Muscle of leg (tissue), 11 donors: ENCODE measurements around the gene ALPK3. TPM values are rescaled to one million over a fixed set of nuclear protein-coding genes. Genes with fewer than 3 reads are reported as not detected.

Source experiments
- DNase-seq: peaks from one replicate; pipeline ENCODE4 v3.0.0; 2013
- H3K27ac ChIP-seq: one replicate; pipeline ENCODE4 v1.5.1; 2013; ENCODE audit warnings: mild to moderate bottlenecking, low read length, control low read depth
- H3K27me3 ChIP-seq: one replicate; pipeline ENCODE4 v1.6.1; 2013; ENCODE audit warnings: low read length; ENCODE audit not compliant: control insufficient read depth, insufficient read depth
- H3K36me3 ChIP-seq: one replicate; pipeline ENCODE4 v1.6.1; 2013; ENCODE audit warnings: low read length; ENCODE audit not compliant: control insufficient read depth, insufficient read depth
- H3K4me1 ChIP-seq: one replicate; pipeline ENCODE4 v1.6.1; 2013; ENCODE audit warnings: low read length; ENCODE audit not compliant: control insufficient read depth, insufficient read depth
- H3K4me3 ChIP-seq: one replicate; pipeline ENCODE4 v1.5.1; 2013; ENCODE audit warnings: low read length, control low read depth
- H3K9me3 ChIP-seq: replicated peaks from 2 replicates; pipeline ENCODE4 v1.6.1; 2013; ENCODE audit warnings: low read depth, low read length; ENCODE audit not compliant: control insufficient read depth
- WGBS: methylation state at CpG from one replicate; pipeline ENCODE4 v1.1.5; 2013; ENCODE audit warnings: missing lambda C conversion rate; ENCODE audit not compliant: insufficient coverage; 5-methylcytosine and 5-hydroxymethylcytosine counted together
- polyA plus RNA-seq, 8 donors: library from polyadenylated mRNA; unstranded; fragments of 120-200 nt; gene quantifications; one replicate each; pipeline versions ENCODE4 v1.2.1 to v1.2.3, GENCODE V29; 2013; ENCODE audit warnings: inconsistent platforms in 1 of 8, low replicate concordance in 1 of 8; ENCODE audit not compliant: insufficient read length in 8 of 8, insufficient read depth in 1 of 8
- total RNA-seq: library from RNA; stranded (reverse); fragments of 120-200 nt; gene quantifications from one replicate; pipeline ENCODE4 v1.2.4, GENCODE V29; 2013

The ALPK3 gene
- total and polyA plus RNA-seq, 9 donors = 35.9 to 106 (median 69.5) TPM

- H3K4me1 ChIP-seq = peaks cover 10% of the 10 kb centered on the region
- no peak for DNase-seq
- H3K36me3 ChIP-seq = peaks cover 59% of the 10 kb centered on the region
- 90% methylated on average over 11 of the region's 11 CpGs for WGBS
- H3K27ac ChIP-seq = no peak overlapping the region
- H3K4me3 ChIP-seq = no peak overlapping the region
- H3K9me3 ChIP-seq = no peaks in the 10 kb centered on the region
- H3K27me3 ChIP-seq = no peaks in the 10 kb centered on the region
Observed at GRCh38 chr15:84858231-84858630, 41.1 kb downstream of the ALPK3 start.

GRCh38 chr15:84859144-84859543, 42.0 kb downstream of the ALPK3 start:
- DNase-seq = no peak
- no peaks in the 10 kb centered on the region for H3K27me3 ChIP-seq
- peaks cover 66% of the 10 kb centered on the region for H3K36me3 ChIP-seq
- peaks cover 18% of the 10 kb centered on the region for H3K4me1 ChIP-seq
- no peak overlapping the region for H3K27ac ChIP-seq
- H3K4me3 ChIP-seq = no peak overlapping the region
- 93% methylated on average over 4 of the region's 8 CpGs for WGBS
- H3K9me3 ChIP-seq = no peaks in the 10 kb centered on the region

- no peak for DNase-seq
- Histone ChIP-seq H3K36me3 (peaks cover 72% of the 10 kb centered on the region), H3K4me1 (peaks cover 18% of the 10 kb centered on the region), H3K9me3 (no peaks in the 10 kb centered on the region), H3K4me3 (no peak overlapping the region), H3K27me3 (no peaks in the 10 kb centered on the region), H3K27ac (no peak overlapping the region)
- WGBS = 98% methylated on average over 15 of the region's 15 CpGs
Observed at GRCh38 chr15:84859651-84860050, 42.5 kb downstream of the ALPK3 start.

DNA sequence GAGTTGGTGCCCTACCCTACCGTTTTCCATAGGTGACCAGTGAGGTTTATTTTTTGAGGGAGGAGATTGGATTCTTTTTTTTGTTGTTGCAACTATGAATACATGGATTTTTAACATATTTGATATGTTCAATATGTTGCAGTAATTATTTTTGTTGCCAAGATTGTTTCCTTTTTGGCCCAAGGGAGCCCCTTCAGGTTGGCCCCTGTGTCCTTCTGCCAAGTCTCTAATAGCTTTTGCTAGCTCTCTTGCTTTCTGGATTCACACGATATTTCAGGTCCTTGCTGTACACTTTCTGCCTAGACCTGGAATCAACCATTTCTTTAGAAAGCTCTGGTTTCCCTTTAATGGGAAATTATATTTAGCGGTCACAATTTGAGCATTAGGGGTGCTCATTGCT, 44.6 kb downstream of the ALPK3 start:
- no peak overlapping the region for H3K4me3 ChIP-seq
- peak; percentile 60 for DNase-seq
- 20% methylated on average over 1 of the region's 3 CpGs for WGBS
- no peaks in the 10 kb centered on the region for H3K9me3 ChIP-seq
- peaks cover 11% of the 10 kb centered on the region for H3K4me1 ChIP-seq
- no peak overlapping the region for H3K27ac ChIP-seq
- H3K36me3 ChIP-seq = peaks cover 76% of the 10 kb centered on the region
- no peaks in the 10 kb centered on the region for H3K27me3 ChIP-seq

DNA sequence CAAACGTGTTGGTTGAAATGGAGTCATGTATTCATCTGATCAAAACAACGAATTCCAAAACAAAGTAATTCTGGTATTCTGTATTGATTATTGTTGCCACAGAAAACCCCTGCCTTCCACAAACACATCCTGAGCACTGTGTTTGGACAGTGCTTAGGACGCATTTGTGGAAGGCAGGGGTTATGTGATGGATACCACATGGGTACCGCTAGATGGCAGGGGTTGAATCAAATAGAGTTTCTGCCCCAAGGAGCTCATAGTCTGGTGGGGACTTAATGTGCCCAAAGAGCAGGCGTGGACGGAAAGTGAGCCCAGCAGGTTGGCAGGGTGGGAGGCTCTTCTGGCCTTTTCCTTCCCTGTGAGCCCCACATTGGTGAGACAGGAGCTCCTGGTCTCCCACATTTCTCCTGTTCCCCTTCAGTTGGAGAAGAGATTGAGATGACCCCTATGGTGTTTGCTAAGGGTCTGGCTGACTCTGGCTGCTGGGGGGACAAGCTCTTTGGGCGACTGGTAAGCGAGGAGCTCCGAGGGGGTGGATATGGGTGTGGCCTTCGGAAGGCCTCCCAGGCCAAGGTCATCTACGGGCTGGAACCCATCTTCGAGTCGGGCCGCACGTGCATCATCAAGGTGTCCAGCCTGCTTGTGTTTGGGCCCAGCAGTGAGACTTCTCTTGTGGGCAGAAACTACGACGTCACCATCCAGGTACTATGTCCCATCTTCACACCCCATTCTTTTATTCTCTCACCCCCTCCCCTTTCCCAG, 45.2 kb downstream of the ALPK3 start:
- Histone ChIP-seq H3K9me3 (no peaks in the 10 kb centered on the region), H3K4me1 (peaks cover 11% of the 10 kb centered on the region), H3K27ac (no peak overlapping the region), H3K27me3 (no peaks in the 10 kb centered on the region), H3K4me3 (no peak overlapping the region), H3K36me3 (peaks cover 76% of the 10 kb centered on the region)
- DNase-seq = no peak
- 93% methylated on average over 15 of the region's 17 CpGs for WGBS

DNA sequence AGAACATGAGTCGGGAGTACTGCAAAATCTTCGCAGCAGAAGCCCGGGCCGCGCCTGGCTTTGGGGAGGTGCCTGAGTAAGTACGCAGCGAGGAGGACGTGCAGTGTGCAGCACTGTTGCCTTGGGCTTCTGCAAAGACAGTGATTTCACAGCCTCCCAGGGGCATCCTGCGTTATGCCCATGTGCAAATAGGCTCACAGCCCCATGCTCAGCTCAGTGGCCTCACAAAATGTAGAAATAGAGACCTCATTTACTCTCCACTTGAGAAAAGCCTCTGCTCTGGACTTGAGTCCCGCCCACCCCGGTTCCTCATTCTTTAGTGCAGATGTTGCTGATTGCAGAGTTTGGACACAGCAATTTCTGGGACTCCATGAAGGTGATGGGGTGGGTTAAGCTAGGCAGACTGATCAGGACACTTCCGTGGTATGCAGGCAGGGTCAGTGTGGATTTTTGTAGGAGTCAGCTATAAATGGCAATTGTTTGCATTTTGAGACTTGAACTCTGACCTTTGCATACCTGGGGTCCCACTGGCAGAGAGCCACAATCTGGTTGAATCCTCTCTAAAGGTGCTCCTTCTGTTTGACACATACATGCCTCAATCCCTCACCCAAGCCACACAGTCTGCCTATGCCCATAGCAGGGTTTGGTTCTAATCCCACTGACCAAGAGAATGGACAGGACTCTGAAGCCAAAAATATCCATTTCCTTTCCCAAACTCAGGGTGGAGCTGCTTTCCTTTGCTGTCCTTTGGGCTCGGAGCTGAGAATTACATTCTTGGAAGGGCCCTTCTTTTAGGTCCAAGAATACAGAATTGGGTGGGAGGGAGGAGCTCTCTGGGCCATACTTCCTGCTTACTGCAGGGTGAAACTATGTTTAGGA, 46.6 kb downstream of the ALPK3 start:
- Histone ChIP-seq H3K4me1 (peaks cover 11% of the 10 kb centered on the region), H3K9me3 (no peaks in the 10 kb centered on the region), H3K36me3 (peaks cover 76% of the 10 kb centered on the region), H3K27me3 (no peaks in the 10 kb centered on the region), H3K27ac (peak overlapping the region; percentile 78), H3K4me3 (peak overlapping the region; percentile 29)
- 50% methylated on average over 11 of the region's 13 CpGs for WGBS
- DNase-seq = peak; percentile 94

- Histone ChIP-seq H3K9me3 (no peaks in the 10 kb centered on the region), H3K27me3 (no peaks in the 10 kb centered on the region), H3K27ac (peak overlapping the region; percentile 78), H3K4me1 (peaks cover 11% of the 10 kb centered on the region), H3K4me3 (peak overlapping the region; percentile 29), H3K36me3 (peaks cover 76% of the 10 kb centered on the region)
- DNase-seq = no peak
- 53% methylated on average over 5 of the region's 7 CpGs for WGBS
Observed at GRCh38 chr15:84864444-84864795, 47.3 kb downstream of the ALPK3 start.

DNA sequence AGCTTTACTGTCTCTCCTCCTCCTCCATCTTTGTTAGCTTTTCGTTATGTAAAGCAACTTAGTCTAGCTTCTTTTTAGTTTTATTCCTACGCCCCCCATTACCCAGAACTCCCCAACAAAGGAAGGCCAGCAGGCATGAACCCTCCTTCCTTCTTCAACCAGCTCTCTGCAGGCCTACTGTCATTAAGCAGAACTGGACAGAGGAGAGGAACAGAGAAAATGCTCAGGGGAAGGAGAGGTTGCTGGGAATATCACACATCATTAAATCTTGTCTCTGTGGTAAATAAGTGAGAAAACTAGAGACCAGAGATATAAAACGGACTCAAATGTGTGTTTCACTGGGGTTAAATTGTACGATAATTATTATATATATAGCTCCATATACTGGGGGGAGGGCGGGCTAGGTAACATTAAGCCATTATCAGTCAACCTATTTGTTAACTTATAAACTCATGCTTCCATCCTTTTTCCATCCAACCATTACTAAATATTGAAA, 48.0 kb downstream of the ALPK3 start:
- no CpG with 5 or more reads among the region's 5 CpGs for WGBS
- no peaks in the 10 kb centered on the region for H3K27me3 ChIP-seq
- no peak for DNase-seq
- peaks cover 11% of the 10 kb centered on the region for H3K4me1 ChIP-seq
- H3K36me3 ChIP-seq = peaks cover 76% of the 10 kb centered on the region
- H3K4me3 ChIP-seq = peak overlapping the region; percentile 29
- H3K27ac ChIP-seq = peak overlapping the region; percentile 62
- no peaks in the 10 kb centered on the region for H3K9me3 ChIP-seq

- Histone ChIP-seq H3K4me1 (peaks cover 8% of the 10 kb centered on the region), H3K27me3 (no peaks in the 10 kb centered on the region), H3K36me3 (peaks cover 73% of the 10 kb centered on the region), H3K27ac (no peak overlapping the region), H3K9me3 (no peaks in the 10 kb centered on the region), H3K4me3 (no peak overlapping the region)
- no peak for DNase-seq
- WGBS = 83% methylated on average over 10 of the region's 12 CpGs
Observed at GRCh38 chr15:84868037-84868880, 51.1 kb downstream of the ALPK3 start.
